WI38 (cell line): ENCODE data around the gene CST11.

Experiments
- H3K4me3 ChIP-seq: 2 replicates; pipeline ENCODE4 v1.5.1; 2011; ENCODE audit warnings: low read depth, mild to moderate bottlenecking, control low read depth, low read length
- CTCF ChIP-seq: IDR thresholded peaks from 2 replicates; pipeline ENCODE4 v1.5.1; 2012; ENCODE audit warnings: low read depth, mild to moderate bottlenecking, control low read depth, low read length

The CST11 gene

GRCh38 chr20:23417861-23418260, 34.8 kb downstream of the CST11 start:
- no peak for TF ChIP-seq CTCF

GRCh38 chr20:23415959-23416583, 36.6 kb downstream of the CST11 start:
- TF ChIP-seq CTCF, result no peak
- H3K4me3 ChIP-seq, result no peak overlapping the region

More at GRCh38 chr20:23417861-23418260, 34.8 kb downstream of the CST11 start:
- H3K4me3 ChIP-seq, result no peak overlapping the region

GRCh38 chr20:23415555-23415954, 37.1 kb downstream of the CST11 start:
- no peak for TF ChIP-seq CTCF
- no peak overlapping the region for H3K4me3 ChIP-seq

GRCh38 chr20:23414526-23415188, 38.0 kb downstream of the CST11 start:
- H3K4me3 ChIP-seq, result no peak overlapping the region
- TF ChIP-seq CTCF, result no peak

GRCh38 chr20:23413862-23414422, 38.7 kb downstream of the CST11 start:
- TF ChIP-seq CTCF, result no peak
- H3K4me3 ChIP-seq, result no peak overlapping the region

- H3K4me3 ChIP-seq, result no peak overlapping the region
- TF ChIP-seq CTCF, result no peak
These were observed 40.6 kb downstream of the CST11 start for GRCh38 chr20:23412026-23412425.
